Measurements from ENCODE around the gene SPATA32. TPM values are rescaled to one million over a fixed set of nuclear protein-coding genes. Genes with fewer than 3 reads are reported as not detected.

The SPATA32 gene
- total RNA-seq, 1 donor from 2014 or later = 0.24 TPM

DNA sequence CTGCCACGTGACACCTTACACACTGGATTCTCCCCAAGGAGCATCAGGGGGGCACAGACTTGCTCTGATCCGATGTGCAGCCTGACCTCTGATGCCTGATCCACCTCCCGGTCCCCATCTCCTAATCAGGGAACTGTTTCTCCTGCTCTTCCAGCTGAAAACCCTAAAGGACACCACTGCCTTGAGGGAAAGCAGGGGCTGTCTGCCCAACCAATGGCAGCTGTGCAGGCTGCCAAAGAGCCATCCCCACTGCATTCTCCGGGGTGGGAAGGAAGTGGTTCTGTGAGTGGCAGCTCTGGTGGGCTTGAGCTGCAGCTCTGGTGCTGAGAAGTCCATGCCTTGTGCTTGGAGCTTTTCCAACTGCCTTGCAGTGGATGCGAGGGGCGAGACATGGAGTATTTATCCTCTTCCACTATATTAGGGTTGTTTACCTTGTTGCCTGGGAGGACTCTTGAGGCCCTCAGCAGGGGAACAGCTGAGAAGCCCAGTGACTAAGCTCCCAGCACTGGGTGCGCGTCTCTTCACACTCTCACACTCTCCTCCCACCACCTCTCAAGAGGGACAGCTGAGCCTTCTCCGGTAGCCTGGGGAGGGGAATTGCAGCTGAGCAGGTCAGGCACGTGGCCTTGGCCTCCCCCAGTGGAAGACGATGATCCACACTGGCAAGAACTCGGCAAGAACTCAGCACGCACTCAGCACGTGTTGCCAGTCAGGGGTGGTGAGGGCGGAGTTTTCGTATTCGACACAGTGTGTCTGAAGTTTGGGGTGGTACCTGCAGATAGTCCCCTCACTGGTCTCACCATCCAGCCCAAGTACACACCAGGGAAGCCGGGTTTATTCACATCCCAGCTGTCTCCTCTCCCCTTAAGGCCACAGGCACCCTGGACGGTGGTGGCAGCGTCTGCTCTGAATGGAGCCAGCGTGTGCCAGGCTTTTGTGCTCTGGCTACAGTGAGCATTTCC, 21.1 kb upstream of the SPATA32 start:
- Mint-ChIP-seq H3K36me3 (ENCODE audit: insufficient read depth) (peaks cover 14% of the 10 kb centered on the region), H3K27ac (peak overlapping the region; percentile 56), H3K4me3 (ENCODE audit: low read depth) (no peak overlapping the region), H3K4me1 (ENCODE audit: low read depth) (no peaks in the 10 kb centered on the region), H3K9me3 (ENCODE audit: low read depth) (no peaks in the 10 kb centered on the region), H3K27me3 (no peaks in the 10 kb centered on the region)
- DNase-seq (ENCODE audit: low spot score, unreplicated experiment) = no peak
- TF ChIP-seq, protein P1, sequence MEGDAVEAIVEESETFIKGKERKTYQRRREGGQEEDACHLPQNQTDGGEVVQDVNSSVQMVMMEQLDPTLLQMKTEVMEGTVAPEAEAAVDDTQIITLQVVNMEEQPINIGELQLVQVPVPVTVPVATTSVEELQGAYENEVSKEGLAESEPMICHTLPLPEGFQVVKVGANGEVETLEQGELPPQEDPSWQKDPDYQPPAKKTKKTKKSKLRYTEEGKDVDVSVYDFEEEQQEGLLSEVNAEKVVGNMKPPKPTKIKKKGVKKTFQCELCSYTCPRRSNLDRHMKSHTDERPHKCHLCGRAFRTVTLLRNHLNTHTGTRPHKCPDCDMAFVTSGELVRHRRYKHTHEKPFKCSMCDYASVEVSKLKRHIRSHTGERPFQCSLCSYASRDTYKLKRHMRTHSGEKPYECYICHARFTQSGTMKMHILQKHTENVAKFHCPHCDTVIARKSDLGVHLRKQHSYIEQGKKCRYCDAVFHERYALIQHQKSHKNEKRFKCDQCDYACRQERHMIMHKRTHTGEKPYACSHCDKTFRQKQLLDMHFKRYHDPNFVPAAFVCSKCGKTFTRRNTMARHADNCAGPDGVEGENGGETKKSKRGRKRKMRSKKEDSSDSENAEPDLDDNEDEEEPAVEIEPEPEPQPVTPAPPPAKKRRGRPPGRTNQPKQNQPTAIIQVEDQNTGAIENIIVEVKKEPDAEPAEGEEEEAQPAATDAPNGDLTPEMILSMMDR (IDR thresholded peaks at IDR 0.05; ENCODE audit: unreplicated experiment) = no peak

DNA sequence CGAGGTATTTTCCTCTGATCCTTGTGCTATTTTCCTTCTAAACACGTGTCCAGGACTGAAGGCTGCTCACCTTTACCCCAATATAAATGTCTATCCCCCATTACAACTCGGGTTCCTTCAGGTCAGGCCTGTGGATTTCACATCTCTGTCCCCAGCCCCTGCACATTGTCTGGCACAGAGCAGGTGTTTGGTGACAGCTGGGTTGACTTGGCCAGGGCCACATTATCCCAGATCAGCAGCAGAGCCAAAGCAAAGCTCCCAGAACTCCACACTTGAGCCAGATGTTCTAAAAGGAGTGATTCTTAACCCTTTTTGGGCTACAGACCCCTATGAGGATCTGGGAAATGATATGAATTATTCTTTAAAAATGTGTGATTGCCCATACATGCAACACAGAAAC, 18.0 kb upstream of the SPATA32 start:
- Mint-ChIP-seq H3K4me1 (ENCODE audit: low read depth) (peaks cover 4% of the 10 kb centered on the region), H3K36me3 (ENCODE audit: insufficient read depth) (peaks cover 7% of the 10 kb centered on the region), H3K27ac (no peak overlapping the region), H3K4me3 (ENCODE audit: low read depth) (no peak overlapping the region), H3K9me3 (ENCODE audit: low read depth) (no peaks in the 10 kb centered on the region), H3K27me3 (no peaks in the 10 kb centered on the region)
- TF ChIP-seq, protein P1 (IDR thresholded peaks at IDR 0.05; ENCODE audit: unreplicated experiment) = no peak
- no peak for DNase-seq (ENCODE audit: low spot score, unreplicated experiment)

- TF ChIP-seq, protein P1 (IDR thresholded peaks at IDR 0.05; ENCODE audit: unreplicated experiment) = no peak
- Mint-ChIP-seq H3K27ac (no peak overlapping the region), H3K9me3 (ENCODE audit: low read depth) (no peaks in the 10 kb centered on the region), H3K36me3 (ENCODE audit: insufficient read depth) (peaks cover 5% of the 10 kb centered on the region), H3K4me1 (ENCODE audit: low read depth) (peaks cover 4% of the 10 kb centered on the region), H3K27me3 (no peaks in the 10 kb centered on the region), H3K4me3 (ENCODE audit: low read depth) (no peak overlapping the region)
- DNase-seq (ENCODE audit: low spot score, unreplicated experiment) = no peak
Measured at GRCh38 chr17:45277992-45278391, 16.1 kb upstream of the SPATA32 start.

- Mint-ChIP-seq H3K36me3 (ENCODE audit: insufficient read depth) (peaks cover 4% of the 10 kb centered on the region), H3K4me3 (ENCODE audit: low read depth) (no peak overlapping the region), H3K9me3 (ENCODE audit: low read depth) (no peaks in the 10 kb centered on the region), H3K4me1 (ENCODE audit: low read depth) (peaks cover 4% of the 10 kb centered on the region), H3K27me3 (no peaks in the 10 kb centered on the region), H3K27ac (no peak overlapping the region)
- TF ChIP-seq, protein P1 (IDR thresholded peaks at IDR 0.05; ENCODE audit: unreplicated experiment) = peak; percentile 87
- peak; percentile 80 for DNase-seq (ENCODE audit: low spot score, unreplicated experiment)
Measured at GRCh38 chr17:45277216-45277849, 15.4 kb upstream of the SPATA32 start.

GRCh38 chr17:45276031-45276430, 14.1 kb upstream of the SPATA32 start:
- Mint-ChIP-seq H3K4me1 (ENCODE audit: low read depth) (peaks cover 4% of the 10 kb centered on the region), H3K27ac (no peak overlapping the region), H3K27me3 (no peaks in the 10 kb centered on the region), H3K36me3 (ENCODE audit: insufficient read depth) (peaks cover 6% of the 10 kb centered on the region), H3K9me3 (ENCODE audit: low read depth) (no peaks in the 10 kb centered on the region), H3K4me3 (ENCODE audit: low read depth) (no peak overlapping the region)
- TF ChIP-seq, protein P1 (IDR thresholded peaks at IDR 0.05; ENCODE audit: unreplicated experiment) = no peak
- no peak for DNase-seq (ENCODE audit: low spot score, unreplicated experiment)

Data from progenitor cell of endocrine pancreas (in vitro differentiated cells).